ENCODE measurements around the gene USH1C.

DNA sequence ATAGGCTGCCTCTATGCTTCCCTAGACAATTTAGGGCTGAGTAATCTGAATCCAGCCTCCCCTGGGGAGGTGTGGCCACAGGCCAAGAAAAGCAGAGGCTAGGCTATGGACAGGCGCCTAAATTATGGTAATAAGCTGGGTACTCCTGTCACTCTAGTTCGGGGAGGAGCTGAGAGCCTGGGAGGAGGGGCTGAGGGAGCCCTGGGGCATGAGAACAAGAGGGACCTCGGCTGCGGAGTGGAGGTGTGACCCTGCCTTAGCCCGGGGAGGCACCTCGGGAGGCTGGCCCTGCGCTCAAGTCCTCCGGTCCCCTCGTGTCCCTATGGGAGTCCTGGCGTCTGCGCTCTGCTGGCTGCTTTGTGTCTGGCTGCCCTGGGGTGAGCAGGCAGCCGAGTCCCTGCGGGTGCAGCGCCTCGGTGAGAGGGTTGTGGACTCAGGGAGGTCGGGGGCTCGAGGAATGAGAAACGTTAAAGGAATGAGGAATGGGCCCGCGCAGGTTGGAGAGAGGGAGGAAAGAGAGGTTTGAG lies 2.9 kb upstream of the USH1C start, which contains the start of gene OTOG:
- no peak for TF ChIP-seq CTCF (IDR thresholded peaks at IDR 0.05)
- no peak for TF ChIP-seq POLR2A (IDR thresholded peaks at IDR 0.05)
